Measurements from ENCODE around the gene B3GNT7. TPM values are rescaled to one million over a fixed set of nuclear protein-coding genes. Genes with fewer than 3 reads are reported as not detected.
A peak's percentile ranks its signal among the peaks of the same experiment; 100 is the strongest.

B3GNT7 gene
- total RNA-seq, 1 experiment from 2014 or later: 6.1 TPM

DNA sequence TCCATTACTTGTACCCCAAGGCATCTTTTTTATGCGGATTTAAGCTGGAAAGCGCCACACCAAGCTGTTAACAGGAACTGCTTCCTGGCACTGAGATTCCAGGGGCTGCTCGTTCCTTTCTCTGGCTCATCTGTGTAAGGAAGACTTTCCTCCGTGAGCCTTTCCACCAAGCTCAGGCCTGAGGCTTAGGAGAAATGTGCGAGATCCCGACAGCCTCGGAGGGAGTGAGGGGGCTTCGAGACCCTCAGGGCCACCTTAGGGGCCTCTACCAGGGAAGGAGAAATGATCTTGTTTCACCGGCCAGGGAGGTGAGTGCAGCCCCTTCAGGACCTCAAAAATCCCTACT lies 17.1 kb downstream of the B3GNT7 start:
- CTCF ChIA-PET: interaction anchor here (1.0 to 1.4 kb wide), 3 partner anchors 164 to 412 kb away, joined by 3 to 4 read pairs (median 3); no protein-coding TSS in a partner anchor
- Histone ChIP-seq H3K79me2 (ENCODE audit: insufficient read depth, low read length) (no peaks in the 10 kb centered on the region), H3K4me3 (replicated peaks in 1 of 2; ENCODE audit: low read depth in 1 of 2, low read length in 2 of 2) (peak overlapping the region; percentile 1 to 59; a peak in 1 of 4 replicates), H3K36me3 (ENCODE audit: control insufficient read depth in 1 of 2, insufficient read depth in 2 of 2, low read length in 2 of 2) (no peaks in the 10 kb centered on the region), H3K9me3 (ENCODE audit: control insufficient read depth in 1 of 2, insufficient read depth in 1 of 2, low read depth in 1 of 2, low read length in 2 of 2) (peaks cover 6 to 14% of the 10 kb centered on the region in 2 experiments; a peak in 2 of 4 replicates), H4K20me1 (ENCODE audit: insufficient read depth) (no peaks in the 10 kb centered on the region), H3K9me2 (ENCODE audit: insufficient read depth) (no peaks in the 10 kb centered on the region), H3K27me3 (ENCODE audit: insufficient read depth, low read length) (no peaks in the 10 kb centered on the region), H3K4me1 (ENCODE audit: control insufficient read depth in 1 of 2, insufficient read depth in 2 of 2, low read length in 2 of 2) (peaks cover 0 to 13% of the 10 kb centered on the region in 2 experiments; a peak in 1 of 4 replicates), H2AFZ (ENCODE audit: low read depth, low read length, poor library complexity, severe bottlenecking) (no peak overlapping the region), H3K4me2 (ENCODE audit: low read length) (peak overlapping the region; percentile 88), H3K27ac (ENCODE audit: low read depth, low read length) (no peak overlapping the region; the same call in 1 of the 2 replicates), H3K9ac (ENCODE audit: low read length) (peak overlapping the region; percentile 17; the same call in 1 of the 2 replicates)
- no TSS peak for BruUV-seq (replicated peaks)
- ATAC-seq (peak; percentile 6), DNase-seq (ENCODE audit: low read depth, low spot score) (no peak)
- POLR2A ChIA-PET: no interaction called here
- TF ChIP-seq SRF (IDR thresholded peaks at IDR 0.05; ENCODE audit: low read depth) (no peak), RAD21 (IDR thresholded peaks at IDR 0.05; ENCODE audit: low read depth) (no peak)
- intact Hi-C loops (cut with micrococcal nuclease): loop anchor here (1.0 to 5.0 kb wide), 3 partner anchors 115 to 308 kb away; no protein-coding TSS in a partner anchor
- RAD21 ChIA-PET (ENCODE audit: low non-redundant PET in 1 of 2, low total read pairs in 2 of 2, uncharacterized antibody in 2 of 2, unreplicated experiment in 2 of 2): no interaction called here

GRCh38 chr2:231413456-231413855 lies 17.9 kb downstream of the B3GNT7 start:
- ATAC-seq: no peak
- no peak for DNase-seq (ENCODE audit: low read depth, low spot score)
- ChIA-PET POLR2A (no interaction called here), CTCF (no interaction called here), RAD21 (ENCODE audit: low non-redundant PET in 1 of 2, low total read pairs in 2 of 2, uncharacterized antibody in 2 of 2, unreplicated experiment in 2 of 2) (no interaction called here)
- Histone ChIP-seq H3K9me3 (ENCODE audit: control insufficient read depth in 1 of 2, insufficient read depth in 1 of 2, low read depth in 1 of 2, low read length in 2 of 2) (peaks cover 6 to 14% of the 10 kb centered on the region in 2 experiments; a peak in 2 of 4 replicates), H3K4me2 (ENCODE audit: low read length) (no peak overlapping the region), H4K20me1 (ENCODE audit: insufficient read depth) (no peaks in the 10 kb centered on the region), H3K4me1 (ENCODE audit: control insufficient read depth in 1 of 2, insufficient read depth in 2 of 2, low read length in 2 of 2) (peaks cover 0 to 13% of the 10 kb centered on the region in 2 experiments; a peak in 1 of 4 replicates), H3K36me3 (ENCODE audit: control insufficient read depth in 1 of 2, insufficient read depth in 2 of 2, low read length in 2 of 2) (no peaks in the 10 kb centered on the region), H3K27ac (ENCODE audit: low read depth, low read length) (no peak overlapping the region), H3K27me3 (ENCODE audit: insufficient read depth, low read length) (no peaks in the 10 kb centered on the region), H3K4me3 (replicated peaks in 1 of 2; ENCODE audit: low read depth in 1 of 2, low read length in 2 of 2) (no peak overlapping the region), H3K9me2 (ENCODE audit: insufficient read depth) (no peaks in the 10 kb centered on the region), H3K9ac (ENCODE audit: low read length) (no peak overlapping the region), H3K79me2 (ENCODE audit: insufficient read depth, low read length) (no peaks in the 10 kb centered on the region), H2AFZ (ENCODE audit: low read depth, low read length, poor library complexity, severe bottlenecking) (no peak overlapping the region)
- TF ChIP-seq ZFX (IDR thresholded peaks at IDR 0.05) (no peak), SIN3A (IDR thresholded peaks at IDR 0.05; ENCODE audit: low read depth) (no peak), TCF7L2 (IDR thresholded peaks at IDR 0.05; ENCODE audit: borderline replicate concordance, extremely low read depth, insufficient read depth, insufficient read length) (no peak), REST (IDR thresholded peaks at IDR 0.05; ENCODE audit: low read depth) (no peak), POLR2AphosphoS5 (IDR thresholded peaks at IDR 0.05; ENCODE audit: low read depth, low read length) (no peak), EZH2 (IDR thresholded peaks at IDR 0.05) (no peak), POLR2A (IDR thresholded peaks at IDR 0.05; ENCODE audit: borderline replicate concordance, extremely low read depth, insufficient read depth, insufficient read length) (no peak)
- TF ChIP-seq, protein P1, sequence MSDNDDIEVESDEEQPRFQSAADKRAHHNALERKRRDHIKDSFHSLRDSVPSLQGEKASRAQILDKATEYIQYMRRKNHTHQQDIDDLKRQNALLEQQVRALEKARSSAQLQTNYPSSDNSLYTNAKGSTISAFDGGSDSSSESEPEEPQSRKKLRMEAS (IDR thresholded peaks at IDR 0.05): no peak
- TF ChIP-seq, protein P2, sequence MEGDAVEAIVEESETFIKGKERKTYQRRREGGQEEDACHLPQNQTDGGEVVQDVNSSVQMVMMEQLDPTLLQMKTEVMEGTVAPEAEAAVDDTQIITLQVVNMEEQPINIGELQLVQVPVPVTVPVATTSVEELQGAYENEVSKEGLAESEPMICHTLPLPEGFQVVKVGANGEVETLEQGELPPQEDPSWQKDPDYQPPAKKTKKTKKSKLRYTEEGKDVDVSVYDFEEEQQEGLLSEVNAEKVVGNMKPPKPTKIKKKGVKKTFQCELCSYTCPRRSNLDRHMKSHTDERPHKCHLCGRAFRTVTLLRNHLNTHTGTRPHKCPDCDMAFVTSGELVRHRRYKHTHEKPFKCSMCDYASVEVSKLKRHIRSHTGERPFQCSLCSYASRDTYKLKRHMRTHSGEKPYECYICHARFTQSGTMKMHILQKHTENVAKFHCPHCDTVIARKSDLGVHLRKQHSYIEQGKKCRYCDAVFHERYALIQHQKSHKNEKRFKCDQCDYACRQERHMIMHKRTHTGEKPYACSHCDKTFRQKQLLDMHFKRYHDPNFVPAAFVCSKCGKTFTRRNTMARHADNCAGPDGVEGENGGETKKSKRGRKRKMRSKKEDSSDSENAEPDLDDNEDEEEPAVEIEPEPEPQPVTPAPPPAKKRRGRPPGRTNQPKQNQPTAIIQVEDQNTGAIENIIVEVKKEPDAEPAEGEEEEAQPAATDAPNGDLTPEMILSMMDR (IDR thresholded peaks at IDR 0.05 in 2 of 3, conservative IDR thresholded peaks at IDR 0.05 in 1 of 3; ENCODE audit: borderline replicate concordance in 1 of 3, insufficient read depth in 1 of 3, low read depth in 2 of 3, low read length in 2 of 3): no peak
- intact Hi-C loops (cut with micrococcal nuclease): loop anchor here (5.0 kb wide), 1 partner anchor 186 kb away; no protein-coding TSS in a partner anchor
- BruUV-seq (replicated peaks): no TSS peak
